Tibial nerve (tissue), 4 donors: ENCODE data around the gene PKP1. TPM values are rescaled to one million over a fixed set of nuclear protein-coding genes. Genes with fewer than 3 reads are reported as not detected.

Experiments used
- DNase-seq, 2 donors: peaks; one replicate each; pipeline ENCODE4 v3.0.0-alpha.2; 2019; ENCODE audit warnings: low spot score in 2 of 2
- H3K27ac ChIP-seq, 4 donors: fragments of 200-600 bp; sonication (generic) in 3 of 4; one replicate each; pipeline ENCODE4 v1.5.1; 2017 to 2019; ENCODE audit warnings: mild to moderate bottlenecking in 1 of 4
- H3K27me3 ChIP-seq, 2 donors: fragments of 200-600 bp; sonication (generic) in 1 of 2; one replicate each; pipeline versions ENCODE4 v1.5.1 to v1.6.0; 2017 to 2019
- H3K36me3 ChIP-seq, 3 donors: fragments of 200-600 bp; sonication (generic); one replicate each; pipeline ENCODE4 v1.5.1; 2018 to 2019
- H3K4me1 ChIP-seq, 4 donors: fragments of 200-600 bp; sonication (generic) in 3 of 4; one replicate each; pipeline ENCODE4 v1.5.1; 2017 to 2019
- H3K4me3 ChIP-seq, 4 donors: fragments of 200-600 bp; sonication (generic) in 3 of 4; one replicate each; pipeline ENCODE4 v1.5.1; 2017 to 2019; ENCODE audit warnings: mild to moderate bottlenecking in 1 of 4, moderate library complexity in 1 of 4
- H3K9me3 ChIP-seq, 4 donors: fragments of 200-600 bp; sonication (generic) in 3 of 4; one replicate each; pipeline ENCODE4 v1.5.1; 2017 to 2019
- EP300 ChIP-seq, 2 donors: sonication (generic); formaldehyde crosslinking; IDR thresholded peaks; one replicate each; pipeline ENCODE4 v1.6.1; 2017; ENCODE audit warnings: antibody characterized with exemption in 2 of 2, mild to moderate bottlenecking in 1 of 2
- POLR2A ChIP-seq, 2 donors: fragments of 450-650 bp; IDR thresholded peaks; one replicate each; pipeline ENCODE4 v1.6.1; 2017; ENCODE audit warnings: antibody characterized with exemption in 2 of 2, mild to moderate bottlenecking in 2 of 2, moderate library complexity in 2 of 2
- WGBS, 2 donors: methylation state at CpG; one replicate each; pipeline ENCODE4 v1.1.5; 2018; 5-methylcytosine and 5-hydroxymethylcytosine counted together
- total RNA-seq, 4 donors: library from RNA; depleted of rRNA; stranded (reverse); fragments of >200 nt; gene quantifications; one replicate each; pipeline ENCODE4 v1.1.0, GENCODE V29; 2016
- TF ChIP-seq, protein P1 (sequence below), 5 experiments: fragments of 200-600 bp in 3 of 5; fragments of 450-650 bp in 2 of 5; sonication (generic) in 3 of 5; IDR thresholded peaks; one replicate each; pipeline ENCODE4 v1.5.1; 2016 to 2019; ENCODE audit warnings: antibody characterized with exemption in 5 of 5, mild to moderate bottlenecking in 3 of 5, moderate library complexity in 2 of 5

Gene PKP1
- total RNA-seq, 4 donors from 2014 or later: 0.22 to 0.90 (median 0.39) TPM; not detected in 1

DNA sequence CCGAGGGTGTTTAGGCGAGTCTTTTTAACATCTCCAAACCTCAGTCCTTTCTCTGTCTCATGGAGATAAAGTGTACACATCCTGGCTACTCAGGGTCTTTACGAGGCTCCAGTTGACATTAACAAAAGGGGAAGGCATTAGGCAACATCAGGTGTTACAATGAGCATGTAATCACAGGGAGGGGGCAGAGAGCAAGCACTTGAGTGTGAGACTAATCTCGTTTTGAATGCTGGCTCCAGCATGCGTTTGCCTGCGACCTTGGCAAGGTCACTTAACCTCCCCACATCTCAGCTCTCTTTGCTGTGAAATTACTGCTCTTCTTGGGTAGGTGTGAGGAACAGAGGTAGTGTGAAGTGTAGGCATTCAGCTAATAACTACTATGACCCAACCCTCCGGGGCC lies 91.1 kb downstream of the PKP1 start:
- Histone ChIP-seq H3K4me3 (no peak overlapping the region), H3K27me3 (peaks cover 0 to 17% of the 10 kb centered on the region in 2 donors), H3K4me1 (peaks cover 0 to 4% (median 0%) of the 10 kb centered on the region in 4 donors), H3K27ac (no peak overlapping the region), H3K36me3 (no peaks in the 10 kb centered on the region), H3K9me3 (no peaks in the 10 kb centered on the region)
- no peak for DNase-seq
- 40% methylated on average over 7 of the region's 7 CpGs for WGBS, 2 donors
- TF ChIP-seq, protein P1, sequence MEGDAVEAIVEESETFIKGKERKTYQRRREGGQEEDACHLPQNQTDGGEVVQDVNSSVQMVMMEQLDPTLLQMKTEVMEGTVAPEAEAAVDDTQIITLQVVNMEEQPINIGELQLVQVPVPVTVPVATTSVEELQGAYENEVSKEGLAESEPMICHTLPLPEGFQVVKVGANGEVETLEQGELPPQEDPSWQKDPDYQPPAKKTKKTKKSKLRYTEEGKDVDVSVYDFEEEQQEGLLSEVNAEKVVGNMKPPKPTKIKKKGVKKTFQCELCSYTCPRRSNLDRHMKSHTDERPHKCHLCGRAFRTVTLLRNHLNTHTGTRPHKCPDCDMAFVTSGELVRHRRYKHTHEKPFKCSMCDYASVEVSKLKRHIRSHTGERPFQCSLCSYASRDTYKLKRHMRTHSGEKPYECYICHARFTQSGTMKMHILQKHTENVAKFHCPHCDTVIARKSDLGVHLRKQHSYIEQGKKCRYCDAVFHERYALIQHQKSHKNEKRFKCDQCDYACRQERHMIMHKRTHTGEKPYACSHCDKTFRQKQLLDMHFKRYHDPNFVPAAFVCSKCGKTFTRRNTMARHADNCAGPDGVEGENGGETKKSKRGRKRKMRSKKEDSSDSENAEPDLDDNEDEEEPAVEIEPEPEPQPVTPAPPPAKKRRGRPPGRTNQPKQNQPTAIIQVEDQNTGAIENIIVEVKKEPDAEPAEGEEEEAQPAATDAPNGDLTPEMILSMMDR (IDR thresholded peaks at IDR 0.05): no peak
- no peak for TF ChIP-seq POLR2A (IDR thresholded peaks at IDR 0.05)
- no peak for TF ChIP-seq EP300 (IDR thresholded peaks at IDR 0.05)

DNA sequence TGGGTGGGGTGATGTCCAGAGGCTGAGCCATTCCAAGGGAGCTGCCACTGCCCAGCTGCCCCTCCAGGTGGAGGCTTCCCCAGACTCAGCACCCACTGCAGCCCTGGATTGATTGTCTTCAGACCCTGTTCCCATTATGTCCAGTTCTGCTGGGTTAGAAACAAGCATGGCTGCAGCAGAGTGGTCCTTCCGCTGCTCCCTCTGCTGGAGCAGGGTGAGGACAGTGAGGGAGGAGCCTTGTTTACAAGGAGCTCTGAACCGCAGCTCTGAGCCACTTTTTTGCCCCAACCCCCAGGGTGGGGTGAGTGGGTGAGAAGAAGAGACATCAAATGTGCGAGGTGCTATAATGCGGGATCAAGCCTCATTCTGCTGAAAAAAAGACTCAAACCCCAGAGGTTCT lies 91.9 kb downstream of the PKP1 start:
- Histone ChIP-seq H3K27me3 (peaks cover 0 to 17% of the 10 kb centered on the region in 2 donors), H3K4me3 (no peak overlapping the region), H3K36me3 (no peaks in the 10 kb centered on the region), H3K9me3 (no peaks in the 10 kb centered on the region), H3K4me1 (peaks cover 0 to 4% (median 0%) of the 10 kb centered on the region in 4 donors), H3K27ac (no peak overlapping the region)
- no peak for DNase-seq
- WGBS, 2 donors: 44 to 46% methylated on average over 4 of the region's 4 CpGs
- TF ChIP-seq, protein P1 (IDR thresholded peaks at IDR 0.05): no peak
- no peak for TF ChIP-seq EP300 (IDR thresholded peaks at IDR 0.05)
- TF ChIP-seq POLR2A (IDR thresholded peaks at IDR 0.05): no peak

DNA sequence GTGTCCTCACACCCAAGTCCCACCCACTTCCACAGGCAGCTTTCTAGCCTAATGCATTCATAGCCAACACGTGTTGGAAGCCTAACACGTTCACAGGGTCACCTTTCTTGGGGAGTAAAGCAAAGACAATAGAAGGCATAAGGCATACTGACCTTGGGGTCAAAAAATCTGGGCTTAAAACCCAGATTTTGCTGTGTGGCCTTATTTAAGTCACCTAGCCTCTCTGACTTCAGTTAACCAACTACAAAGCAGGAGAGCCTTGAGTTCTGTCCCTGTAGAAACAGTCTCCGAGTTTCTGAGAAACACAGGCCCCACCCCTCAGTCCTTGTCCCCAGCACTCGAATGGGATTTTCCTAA lies 92.8 kb downstream of the PKP1 start:
- WGBS, 2 donors: 28 to 29% methylated on average over 4 of the region's 4 CpGs
- no peak overlapping the region for H3K4me3 ChIP-seq
- H3K36me3 ChIP-seq: no peaks in the 10 kb centered on the region
- DNase-seq: no peak
- no peaks in the 10 kb centered on the region for H3K9me3 ChIP-seq
- H3K27me3 ChIP-seq: peaks cover 0 to 17% of the 10 kb centered on the region in 2 donors
- peaks cover 0 to 4% (median 0%) of the 10 kb centered on the region in 4 donors for H3K4me1 ChIP-seq
- no peak overlapping the region for H3K27ac ChIP-seq
- TF ChIP-seq, protein P1 (IDR thresholded peaks at IDR 0.05): no peak
- TF ChIP-seq EP300 (IDR thresholded peaks at IDR 0.05): no peak

DNA sequence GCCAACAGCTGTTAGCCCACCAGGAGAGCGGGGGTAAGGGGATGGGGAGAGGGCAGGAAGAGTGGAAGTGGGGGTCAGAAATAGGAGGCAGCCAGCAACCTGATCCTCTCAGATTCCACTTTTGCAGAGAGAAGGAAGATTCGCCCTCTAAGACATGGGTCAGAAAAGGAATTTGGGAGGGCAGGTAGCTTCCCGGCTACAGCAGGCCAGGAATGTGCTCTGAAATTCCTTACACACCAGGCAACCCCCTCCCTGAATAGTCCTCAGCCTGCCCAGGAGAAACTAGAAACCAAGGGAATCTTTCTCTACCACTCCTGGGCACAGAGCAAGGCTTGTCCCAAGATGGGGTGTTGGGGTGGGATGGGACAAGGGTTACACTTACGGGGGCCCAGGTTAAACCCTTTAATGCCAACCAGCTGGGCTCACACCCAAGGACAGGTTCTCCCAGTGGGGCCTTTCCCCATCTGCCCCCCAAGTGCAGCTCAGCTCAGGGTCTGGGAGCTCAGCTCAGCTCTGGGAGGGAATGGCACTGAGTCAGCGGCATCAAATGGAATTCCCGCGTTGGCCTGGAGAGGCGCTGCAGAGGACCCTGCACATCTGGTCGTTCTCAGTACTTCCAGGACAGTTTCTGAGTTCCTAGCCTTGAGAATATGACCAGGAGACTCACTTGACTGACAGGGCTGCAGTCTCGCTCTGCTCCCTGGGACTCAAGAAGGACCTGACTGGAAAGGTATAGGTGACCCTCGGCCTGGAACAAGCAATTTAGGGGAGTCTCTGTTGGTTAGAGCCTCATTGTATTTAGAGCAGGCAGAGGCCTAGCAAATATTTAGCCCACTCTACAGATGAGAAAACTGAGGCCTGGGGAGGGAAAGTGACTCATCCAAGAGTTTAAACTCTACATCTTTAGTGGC lies 93.4 kb downstream of the PKP1 start:
- peaks cover 0 to 4% (median 0%) of the 10 kb centered on the region in 4 donors for H3K4me1 ChIP-seq
- no peaks in the 10 kb centered on the region for H3K9me3 ChIP-seq
- WGBS, 2 donors: 41 to 43% methylated on average over 11 of the region's 11 CpGs
- H3K27ac ChIP-seq: no peak overlapping the region
- no peak for DNase-seq
- no peaks in the 10 kb centered on the region for H3K36me3 ChIP-seq
- peaks cover 0 to 17% of the 10 kb centered on the region in 2 donors for H3K27me3 ChIP-seq
- TF ChIP-seq, protein P1 (IDR thresholded peaks at IDR 0.05): peak; percentile 11 to 40 (median 34)
- TF ChIP-seq POLR2A (IDR thresholded peaks at IDR 0.05) (no peak), EP300 (IDR thresholded peaks at IDR 0.05) (no peak)
- H3K4me3 ChIP-seq: no peak overlapping the region

DNA sequence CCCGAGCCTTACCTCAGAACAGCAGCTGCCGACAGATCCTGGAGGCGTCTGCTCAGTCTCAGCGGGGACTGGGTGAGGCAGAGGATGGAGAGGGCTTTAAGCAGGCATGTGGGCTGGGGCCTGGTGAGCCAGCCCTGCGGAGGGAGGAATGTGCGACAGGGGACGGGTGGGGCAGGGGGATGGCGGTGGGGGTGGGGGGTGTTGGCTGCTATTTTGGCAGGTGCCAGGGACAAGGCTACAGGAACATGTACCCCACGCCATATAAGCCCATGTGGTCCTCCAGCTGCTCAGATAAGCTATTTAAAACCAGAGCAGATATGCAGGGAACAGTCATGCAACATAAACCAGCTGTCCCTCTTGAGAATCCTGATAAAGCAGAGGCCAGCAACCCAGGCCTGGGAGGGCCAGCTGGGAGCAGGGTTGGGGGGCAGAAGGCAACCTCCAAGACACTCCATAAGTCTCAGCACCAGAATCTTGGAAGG lies 94.3 kb downstream of the PKP1 start, which contains the start of gene TNNT2:
TSS of gene TNNT2 (minus strand) at position 70 of the 482 bp plus-strand sequence. CDS start 4,426 bp downstream, outside the sequence.
- Histone ChIP-seq H3K4me3 (no peak within 1 kb of the TSS), H3K9me3 (no peaks in the 10 kb centered on the region), H3K27me3 (peaks cover 0 to 17% of the 10 kb centered on the region in 2 donors), H3K27ac (no peak within 1 kb of the TSS), H3K4me1 (peaks cover 0 to 4% (median 0%) of the 10 kb centered on the region in 4 donors), H3K36me3 (no peaks in the 10 kb centered on the region)
- TF ChIP-seq POLR2A (IDR thresholded peaks at IDR 0.05) (no peak), EP300 (IDR thresholded peaks at IDR 0.05) (no peak)
- TF ChIP-seq, protein P1 (IDR thresholded peaks at IDR 0.05): no peak
- 74 to 76% methylated on average over 8 to 9 of the region's 9 CpGs for WGBS, 2 donors
- DNase-seq: no peak
